Glomerular visceral epithelial cell (primary cell): ENCODE results near the gene RENBP.
A peak's percentile ranks its signal among the peaks of the same experiment; 100 is the strongest.

Experiments
- DNase-seq: peaks from one replicate; pipeline ENCODE4 v3.0.0-alpha.2; 2016; ENCODE audit errors: extremely low spot score

Gene RENBP

DNA sequence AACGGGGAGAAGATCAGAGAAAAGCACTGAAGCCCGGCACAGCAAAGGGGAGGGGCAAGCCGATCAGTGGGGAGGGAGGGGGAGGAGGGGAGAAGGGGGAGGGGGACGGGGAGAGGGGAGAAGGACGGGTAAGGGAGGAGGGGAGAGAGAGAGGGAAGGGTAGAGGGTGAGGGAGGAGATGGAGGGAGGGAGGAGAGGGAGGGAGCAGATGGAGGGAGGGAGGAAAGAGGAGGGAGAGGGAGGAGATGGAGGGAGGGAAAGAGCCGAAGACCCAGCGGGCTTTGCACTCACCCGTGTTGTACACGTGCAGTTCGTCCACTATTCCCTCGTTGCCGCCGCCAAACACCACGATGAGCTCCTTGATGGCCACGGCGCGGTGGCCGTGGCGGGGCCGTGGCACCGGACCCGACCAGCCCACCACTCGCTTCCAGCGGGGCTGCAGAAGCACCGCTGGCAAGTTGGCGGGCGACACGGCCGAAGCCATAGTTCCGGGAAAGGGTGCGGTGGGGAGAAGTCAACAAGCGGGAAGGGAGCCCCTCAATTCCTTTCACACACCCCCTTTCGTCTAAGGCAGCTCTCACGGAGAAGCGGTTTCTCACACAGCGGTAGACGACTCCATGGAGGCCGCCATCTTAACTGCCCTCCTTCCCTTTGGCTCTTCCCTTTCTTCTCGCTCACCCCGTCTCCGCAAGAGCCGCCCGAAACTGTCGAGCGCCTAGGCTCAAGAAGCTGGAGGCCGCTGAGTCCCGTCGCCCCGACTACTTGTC is 26.1 kb upstream of the RENBP start:
- DNase-seq: peak; percentile 58

DNA sequence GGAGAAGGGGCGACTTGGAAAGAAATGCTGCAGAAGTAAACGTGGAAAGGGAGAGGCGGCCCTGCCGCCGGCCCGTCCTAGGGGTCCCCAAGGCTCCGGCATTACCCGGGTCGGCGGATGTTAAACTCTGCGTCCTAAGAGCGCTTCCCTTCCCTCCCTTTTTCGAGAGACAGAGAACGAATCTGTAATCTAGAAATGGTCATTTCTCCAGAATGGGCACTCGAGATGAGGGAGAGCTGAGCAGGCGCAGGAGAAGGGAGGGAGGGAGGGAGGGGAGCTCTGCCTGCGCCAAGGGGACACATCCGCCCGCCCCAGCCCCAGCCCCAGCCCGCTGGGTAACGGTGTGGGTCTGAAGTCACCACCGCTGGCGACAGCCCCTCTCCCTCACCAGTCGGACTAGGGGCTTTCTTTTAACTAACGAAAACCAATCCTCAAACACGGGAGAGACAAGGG is 25.5 kb upstream of the RENBP start:
- no peak for DNase-seq

DNA sequence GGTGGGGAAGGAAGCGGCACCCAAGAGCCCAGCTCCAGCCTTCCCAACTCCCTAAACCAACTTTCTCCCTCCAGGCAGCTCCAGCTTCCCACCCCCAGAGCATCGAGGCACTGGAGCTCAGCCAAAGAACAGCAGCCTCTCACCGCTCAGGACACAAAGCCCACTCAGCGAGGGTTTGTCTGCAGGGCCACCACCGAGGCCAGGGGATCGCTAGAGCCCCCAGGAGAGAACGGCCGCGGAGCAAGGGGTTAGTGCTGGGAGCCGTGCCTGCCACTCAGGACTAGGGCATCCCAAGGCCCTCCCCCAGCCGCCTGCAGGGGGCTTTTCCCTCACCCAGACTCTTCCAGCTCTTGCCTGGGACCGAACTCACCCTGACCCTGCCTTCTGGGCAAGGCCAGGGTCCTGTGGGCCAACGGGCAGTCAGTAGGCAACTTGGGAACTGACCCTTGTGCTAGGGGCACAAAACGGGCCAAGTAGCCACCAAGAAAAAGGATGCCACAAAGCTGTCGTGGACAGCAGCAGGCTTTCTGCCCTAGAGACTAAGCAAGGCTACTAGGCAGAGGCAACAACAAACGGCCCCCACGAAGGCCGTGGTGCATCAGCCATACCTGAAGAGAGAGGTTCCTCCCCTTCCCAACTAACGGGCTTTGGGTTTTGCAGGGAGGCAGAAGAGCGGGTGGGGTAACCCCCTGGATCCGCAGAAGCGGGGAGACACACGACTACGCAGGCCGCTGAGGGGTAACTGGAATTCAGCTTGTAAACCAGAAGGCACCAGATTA is 24.9 kb upstream of the RENBP start:
- no peak for DNase-seq

DNA sequence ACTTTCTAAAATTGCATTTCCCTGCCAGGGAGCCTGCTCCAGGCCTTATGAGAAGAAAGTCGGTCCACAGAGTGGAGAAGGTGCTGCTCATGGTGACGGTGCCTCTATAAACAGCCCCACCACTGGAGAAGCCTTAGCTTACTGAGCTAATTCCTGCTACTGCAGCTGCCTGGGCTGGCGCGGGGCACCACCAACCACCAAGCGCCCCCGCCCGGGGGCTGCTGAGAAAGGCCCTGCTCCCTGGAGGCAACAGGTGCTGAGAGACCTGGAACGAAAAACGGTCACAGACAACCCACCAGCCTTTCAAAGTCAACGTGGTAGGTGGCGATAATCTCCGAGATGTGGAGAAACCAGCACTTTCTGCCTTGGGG is 24.3 kb upstream of the RENBP start:
- DNase-seq: no peak

DNA sequence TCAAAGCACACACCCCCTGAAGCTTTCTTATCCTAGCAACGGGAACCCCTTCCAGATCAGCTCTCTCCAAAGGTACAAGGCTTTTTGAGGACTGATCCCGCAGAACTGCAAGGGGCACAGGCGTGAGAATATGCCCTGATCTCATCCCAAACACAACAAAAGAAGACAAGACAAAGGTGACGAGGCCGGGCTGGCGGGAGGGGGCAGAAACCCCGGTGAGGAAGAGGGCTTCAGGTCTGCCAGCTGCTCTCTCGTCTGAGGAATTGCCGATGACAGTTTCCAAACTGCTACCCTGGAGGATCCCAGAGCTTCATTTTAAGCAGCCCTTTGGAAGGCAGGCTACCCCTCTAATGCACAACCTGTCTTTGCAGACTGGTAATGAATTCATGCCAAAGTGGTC is 23.8 kb upstream of the RENBP start:
- no peak for DNase-seq

DNA sequence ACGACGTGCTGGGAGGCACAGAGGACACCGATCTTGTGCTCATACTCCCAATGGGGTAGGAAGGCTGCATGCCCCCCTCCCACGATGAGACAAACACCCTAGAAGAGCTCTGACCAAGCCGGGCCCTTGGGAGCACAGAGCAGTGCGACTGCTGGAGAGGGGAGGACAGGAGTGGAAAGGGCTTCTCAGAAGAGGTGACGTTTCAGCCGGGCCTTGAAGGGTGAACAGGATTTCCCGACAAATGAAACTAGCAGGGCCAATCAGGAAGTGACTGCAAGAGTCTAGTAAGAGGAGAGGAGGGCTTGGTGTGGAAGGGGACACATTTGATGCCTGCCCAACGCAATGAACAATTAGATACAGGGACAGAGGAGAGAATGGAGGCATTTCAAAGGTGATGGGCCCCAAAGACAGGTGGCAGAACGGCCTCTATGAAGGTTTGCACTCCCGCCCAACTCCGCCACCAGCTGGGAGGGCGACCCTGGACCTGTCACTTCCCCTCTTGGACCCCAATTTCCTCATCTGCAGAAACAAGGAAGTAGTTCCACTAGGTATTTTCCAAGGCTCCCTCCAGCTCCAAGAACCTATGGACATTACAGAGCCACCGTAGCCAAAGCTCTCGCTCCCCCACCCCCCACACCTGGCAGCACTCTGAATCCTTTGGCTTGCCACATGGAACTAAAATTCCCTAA is 23.2 kb upstream of the RENBP start:
- no peak for DNase-seq

DNA sequence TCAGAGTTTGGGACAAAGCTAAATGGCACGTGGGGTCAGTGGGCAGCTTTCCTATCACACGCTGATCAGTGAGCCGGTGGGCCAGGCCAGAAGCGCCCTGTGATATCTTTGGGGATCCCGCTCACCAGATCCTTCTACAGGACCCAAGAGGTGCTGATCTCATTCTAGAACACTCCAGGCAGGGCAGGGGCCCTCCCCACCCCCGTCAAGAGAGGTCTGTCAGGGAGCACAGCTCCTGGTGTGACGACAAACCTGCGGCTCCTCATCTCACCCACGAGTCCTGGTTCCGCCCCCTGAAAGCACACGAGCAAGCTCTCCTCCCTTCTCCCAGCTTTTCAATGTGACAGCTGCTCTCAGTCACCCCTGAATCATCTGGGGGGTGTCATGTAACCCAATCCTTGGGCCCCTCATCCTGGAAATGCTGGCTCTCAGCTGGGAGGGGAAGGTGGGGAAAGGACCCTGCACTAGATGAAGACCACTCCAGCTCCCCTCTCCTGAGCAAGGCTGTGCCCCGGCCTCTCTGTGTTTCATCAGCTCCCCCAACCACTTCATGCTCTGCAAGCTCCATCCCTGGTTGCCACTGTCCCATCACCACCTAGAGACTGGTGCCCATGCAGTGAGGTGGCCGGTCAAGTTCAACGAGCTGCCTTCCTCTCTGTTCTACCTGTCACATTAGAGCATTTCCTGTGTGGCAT is 22.5 kb upstream of the RENBP start:
- no peak for DNase-seq

DNA sequence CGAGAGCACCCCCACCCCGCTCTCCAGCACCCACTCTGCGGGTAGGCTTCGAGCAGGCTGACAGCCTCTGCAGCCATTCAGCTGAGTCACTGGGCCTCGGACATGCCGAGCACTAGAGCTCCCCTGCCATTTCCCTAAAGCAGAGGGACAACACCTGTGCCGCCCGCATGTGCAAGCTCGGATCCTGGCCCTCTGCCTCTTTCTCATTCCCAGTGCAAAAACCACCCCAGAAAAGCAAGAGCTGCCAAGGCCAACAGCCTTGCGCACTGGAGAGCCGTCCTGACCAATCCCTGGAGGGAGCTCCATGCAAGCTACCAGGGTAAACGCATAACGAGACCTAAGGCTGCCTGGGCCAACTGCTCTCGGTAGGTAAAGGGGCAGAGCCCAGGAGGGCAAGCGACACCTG is 21.8 kb upstream of the RENBP start:
- DNase-seq: no peak

DNA sequence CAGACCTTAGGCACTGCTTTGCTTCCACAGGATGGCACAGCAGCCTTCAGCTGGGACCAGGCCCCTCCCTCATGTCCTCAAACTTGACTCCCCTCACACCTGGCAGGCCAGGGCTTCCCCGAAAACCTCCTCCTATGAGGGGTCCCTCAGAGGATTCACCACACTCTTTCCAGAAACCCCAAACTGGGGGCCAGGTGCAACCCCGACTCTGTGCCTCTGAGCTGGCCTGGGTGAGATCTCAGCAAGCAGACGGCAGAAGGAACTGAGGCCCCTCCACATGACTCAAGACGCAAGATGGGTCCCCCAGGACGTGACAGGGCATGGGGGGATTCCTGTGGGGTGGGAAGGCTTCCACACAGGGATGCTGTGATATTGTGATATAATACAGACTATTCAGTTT is 21.0 kb upstream of the RENBP start:
- no peak for DNase-seq

DNA sequence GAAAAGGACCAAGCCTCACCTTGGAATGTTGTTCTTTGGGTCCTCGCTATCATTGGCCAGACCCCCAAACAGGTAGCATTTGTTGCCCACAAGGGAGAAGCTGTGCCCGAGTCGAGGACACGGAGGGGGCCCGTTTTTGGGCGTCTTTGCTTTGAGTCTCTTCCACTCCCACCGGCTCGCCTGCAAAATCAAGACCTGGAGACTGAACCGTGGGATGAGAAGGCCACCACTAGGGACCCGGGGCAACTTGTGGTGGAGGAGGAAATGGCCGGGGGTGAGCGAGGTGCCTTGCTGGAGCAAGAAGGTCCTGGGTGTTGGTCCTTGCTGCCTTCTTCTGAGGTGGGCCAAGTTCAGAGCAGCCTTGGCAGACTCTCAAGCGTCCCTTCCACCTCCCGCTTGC is 19.7 kb upstream of the RENBP start:
- no peak for DNase-seq

DNA sequence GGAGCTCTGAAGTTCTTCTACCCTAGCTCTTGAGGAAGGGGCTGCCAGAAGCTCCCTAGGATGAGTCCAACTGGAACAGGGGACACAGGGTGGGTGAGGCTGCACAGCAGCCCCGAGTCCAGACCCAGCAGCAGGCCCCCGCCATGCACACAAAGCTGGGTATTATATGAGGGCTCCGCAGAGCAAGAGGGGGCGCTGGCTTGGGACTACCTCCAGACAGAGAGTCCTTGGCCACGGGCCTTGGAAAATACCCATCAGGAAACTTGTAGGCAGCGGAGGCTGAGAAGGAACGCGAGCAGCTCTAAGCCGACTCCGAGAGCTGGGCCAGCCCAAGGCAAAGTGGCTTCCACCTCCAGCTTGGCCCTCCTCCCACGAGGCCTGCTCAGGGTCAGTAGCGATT is 19.1 kb upstream of the RENBP start:
- DNase-seq: no peak

DNA sequence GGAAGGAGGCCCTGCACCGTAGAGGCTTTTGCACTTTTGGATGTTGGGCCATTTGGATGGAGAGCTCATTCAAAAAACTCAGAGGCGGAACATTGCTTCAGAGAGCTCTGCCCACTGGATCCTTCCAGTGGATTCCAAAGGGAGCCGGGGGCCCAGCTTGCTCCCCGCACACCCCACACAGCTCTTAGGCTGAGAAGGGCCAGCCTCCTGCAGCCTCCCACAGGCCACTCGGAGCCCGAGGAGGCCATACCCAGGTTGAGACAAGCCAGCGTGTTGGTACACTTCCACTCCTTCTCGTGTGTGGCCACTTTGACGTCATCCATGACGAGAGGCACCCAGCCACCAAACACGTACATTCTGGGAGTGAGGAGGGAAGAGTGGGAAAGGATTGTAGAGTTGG is 16.8 kb upstream of the RENBP start:
- no peak for DNase-seq

DNA sequence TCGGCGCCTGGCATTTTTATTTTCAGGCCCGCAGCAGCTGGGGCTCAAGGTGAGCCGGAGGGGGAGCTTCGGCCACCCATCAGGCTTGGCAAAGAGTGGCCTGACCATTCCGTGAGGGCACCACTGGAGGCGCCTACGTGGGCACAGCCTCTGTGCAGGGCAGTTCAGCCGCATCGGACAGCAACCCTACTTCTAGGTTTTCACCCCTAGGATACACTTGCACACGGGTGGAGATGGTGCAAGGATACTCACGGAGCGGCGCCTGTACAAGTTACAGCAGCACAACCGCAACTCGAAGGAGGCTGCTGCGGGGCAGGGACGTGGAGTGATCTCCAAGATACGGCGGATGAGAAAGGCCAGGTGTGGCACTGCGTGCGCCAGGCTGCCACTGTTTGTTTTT is 16.3 kb upstream of the RENBP start:
- no peak for DNase-seq

DNA sequence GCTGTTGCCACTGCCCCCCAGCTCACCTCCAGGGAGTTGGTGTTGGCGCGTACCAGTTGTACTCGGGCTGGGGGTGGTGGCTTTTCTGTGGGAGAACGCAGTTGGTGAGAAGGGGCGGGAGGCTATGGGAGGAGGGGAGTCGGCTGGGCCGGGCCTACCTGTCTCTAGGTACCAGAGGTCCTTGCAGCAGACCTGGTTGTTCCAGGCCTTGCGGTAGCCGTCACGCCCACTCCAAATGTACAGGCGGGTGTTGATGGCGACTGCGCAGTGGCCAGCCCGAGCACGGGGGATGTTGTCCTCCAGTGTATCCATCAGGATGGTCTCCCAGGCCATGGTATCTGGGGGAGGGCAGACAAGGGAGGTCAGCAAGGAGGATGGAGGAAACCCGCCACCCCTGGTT is 15.6 kb upstream of the RENBP start:
- DNase-seq: no peak

DNA sequence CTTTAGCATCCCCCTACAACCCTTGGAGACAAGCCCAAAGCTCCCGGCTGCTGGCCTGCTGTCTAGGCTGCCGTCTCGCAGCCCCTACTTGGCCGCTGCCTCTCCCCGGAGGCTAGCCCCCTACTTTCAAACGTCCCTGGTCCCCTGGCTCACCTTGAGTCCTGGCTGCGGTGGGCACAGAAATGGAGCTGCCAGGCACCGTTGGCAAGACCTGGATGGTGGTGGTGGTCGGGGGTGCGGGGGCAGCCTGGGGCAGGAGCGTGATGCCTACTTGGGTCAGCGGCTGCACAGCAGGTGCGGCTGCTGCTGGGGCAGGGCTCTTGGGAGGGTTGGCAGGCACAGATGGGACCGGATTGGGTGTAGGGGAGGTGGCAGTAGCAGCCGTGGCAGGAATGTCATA is 15.2 kb upstream of the RENBP start:
- DNase-seq: no peak

DNA sequence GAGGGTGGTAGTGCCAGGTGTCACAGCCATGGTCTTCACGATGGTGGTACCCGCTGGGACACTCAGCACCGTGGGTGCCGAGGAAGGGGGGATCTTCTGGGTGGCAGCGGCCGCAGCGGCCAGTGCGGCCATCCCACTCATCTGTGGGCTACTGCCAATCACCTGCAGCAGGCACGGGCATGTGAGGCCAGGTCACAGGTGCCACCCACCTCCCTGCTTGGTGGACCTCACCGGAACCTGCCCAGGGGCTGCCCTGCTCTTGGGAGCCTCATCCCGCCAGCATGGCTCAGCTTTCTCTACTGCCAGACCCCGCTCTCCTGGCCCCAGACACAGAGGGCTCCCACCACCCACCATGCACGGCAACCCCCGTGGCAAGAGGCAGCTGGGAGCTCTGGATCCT is 14.2 kb upstream of the RENBP start:
- DNase-seq: no peak

DNA sequence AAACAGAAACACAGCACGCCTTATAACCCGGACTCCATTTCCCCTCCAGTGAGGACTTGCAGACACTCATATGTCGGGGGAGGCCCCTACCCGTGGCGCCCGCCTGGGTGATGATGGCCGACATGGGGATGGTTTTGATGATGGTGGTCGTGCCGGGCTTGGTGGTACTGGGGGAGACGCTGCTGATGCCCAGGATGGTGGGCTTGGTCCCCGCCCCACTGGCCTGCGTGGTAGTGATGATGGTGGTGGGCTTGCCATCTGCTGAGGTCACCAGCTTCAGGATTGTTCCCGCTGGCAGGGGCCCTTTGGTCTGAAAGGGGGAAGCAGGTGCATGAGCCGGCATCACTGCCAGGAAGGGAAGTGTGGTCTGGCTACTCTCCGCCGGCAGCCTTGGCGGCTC is 12.8 kb upstream of the RENBP start:
- no peak for DNase-seq

DNA sequence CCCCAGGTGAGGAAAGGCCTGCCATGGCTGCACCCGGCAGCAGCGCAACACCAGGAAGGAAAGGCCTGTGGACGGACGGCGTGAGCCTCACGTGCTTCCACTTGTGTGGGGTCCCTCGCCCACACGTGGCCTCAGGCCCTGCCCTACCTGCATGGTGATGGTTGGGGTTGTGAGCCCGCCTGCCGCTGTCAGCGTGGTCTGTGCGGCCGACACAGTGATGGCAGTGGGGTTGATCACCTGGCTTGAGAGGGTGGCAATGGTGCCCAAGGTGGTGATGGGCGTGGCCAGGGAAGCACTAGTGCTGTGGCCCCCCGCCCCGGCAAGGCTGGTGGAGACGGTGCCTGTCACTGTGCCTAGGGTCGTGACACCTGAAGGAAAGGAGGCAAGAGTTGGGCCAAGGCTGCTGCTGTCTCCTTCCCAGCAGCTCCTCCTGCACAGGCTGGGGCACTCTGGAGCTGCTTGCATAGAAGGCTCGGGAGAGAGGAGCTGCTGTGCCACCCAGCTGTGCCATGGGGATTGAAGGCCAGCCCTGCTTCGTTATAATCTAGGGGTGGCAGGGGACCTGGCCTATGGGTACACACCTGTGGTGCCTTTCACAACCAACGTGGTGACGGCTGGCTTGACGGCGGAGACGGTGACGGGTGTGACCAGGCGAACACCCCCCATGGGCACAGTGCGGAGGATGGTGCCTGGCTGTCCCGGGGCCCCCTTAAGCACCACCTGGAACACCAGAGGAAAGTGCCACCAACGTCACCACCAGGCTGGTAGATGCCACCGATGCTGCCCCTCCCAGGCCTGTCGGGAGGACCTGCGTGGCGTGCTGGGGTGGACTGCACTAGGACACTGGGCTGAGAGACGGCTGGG is 11.8 kb upstream of the RENBP start:
- no peak for DNase-seq

DNA sequence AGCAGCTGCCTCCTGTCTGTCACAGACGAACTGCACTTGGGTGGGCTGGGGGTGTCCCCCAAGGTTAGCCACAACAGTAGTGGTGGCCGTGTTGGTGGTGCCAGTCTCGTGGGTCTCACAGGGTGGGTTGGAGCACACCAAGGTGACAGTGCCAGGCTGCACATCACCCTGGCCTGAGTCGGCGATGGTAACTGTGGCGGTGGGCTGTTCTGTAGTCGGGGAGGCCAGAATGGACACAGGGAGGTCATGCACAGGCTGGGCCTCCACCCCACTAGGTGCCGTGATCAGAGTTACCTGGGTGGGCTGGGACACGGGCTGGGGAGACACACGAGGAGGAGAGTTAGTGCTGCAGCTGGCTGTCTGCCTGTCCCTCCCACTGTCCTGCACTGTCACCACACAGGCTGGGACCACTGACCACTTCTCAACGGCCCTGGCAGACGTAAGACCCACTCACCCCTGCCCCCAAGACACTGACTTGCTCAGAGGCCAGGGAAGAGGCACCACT is 10.8 kb upstream of the RENBP start:
- no peak for DNase-seq

DNA sequence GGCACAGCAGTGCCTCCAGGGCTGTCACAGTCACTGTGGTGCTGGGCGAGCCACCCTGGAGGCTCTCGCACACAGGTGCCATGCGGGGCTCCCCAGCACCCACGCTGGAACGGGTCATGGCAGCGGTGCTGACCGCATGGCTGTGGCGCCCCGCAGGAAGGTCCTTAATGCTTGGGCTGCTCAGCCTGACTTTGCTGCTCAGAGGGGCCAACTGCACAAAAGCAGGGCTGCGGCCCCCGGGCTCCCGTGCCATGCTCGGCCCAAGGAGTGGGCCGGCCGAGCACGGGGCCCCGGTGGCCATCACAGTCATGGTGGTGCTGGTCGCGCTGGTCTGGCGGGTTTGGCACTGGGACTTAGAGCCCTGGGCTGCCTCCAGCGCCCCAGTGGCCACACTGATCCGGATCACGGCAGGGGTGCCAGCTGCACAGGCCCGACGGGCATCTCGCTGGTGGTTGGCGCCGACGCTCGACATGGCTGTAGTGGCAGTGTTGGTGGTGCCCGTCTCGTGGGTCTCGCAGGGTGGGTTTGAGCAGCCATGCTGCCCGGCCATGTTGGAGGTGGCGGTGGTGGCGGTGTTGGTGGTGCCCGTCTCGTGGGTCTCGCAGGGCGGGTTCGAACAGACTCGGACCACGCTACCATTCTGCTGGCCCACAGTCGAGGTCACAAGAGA is 10.2 kb upstream of the RENBP start:
- no peak for DNase-seq
